HG02798 (cell line): ENCODE results near the gene SEL1L3.
A peak's percentile ranks its signal among the peaks of the same experiment; 100 is the strongest.

Experiments used
- ATAC-seq: cut with Tn5 transposase; IDR thresholded peaks from one replicate; pipeline ENCODE4 v1.9.1; 2021; ENCODE audit warnings: mild to moderate bottlenecking; ENCODE audit not compliant: unreplicated experiment, poor library complexity

Gene SEL1L3

GRCh38 chr4:25857403-25857802, 5.4 kb downstream of the SEL1L3 start:
- ATAC-seq = no peak

DNA sequence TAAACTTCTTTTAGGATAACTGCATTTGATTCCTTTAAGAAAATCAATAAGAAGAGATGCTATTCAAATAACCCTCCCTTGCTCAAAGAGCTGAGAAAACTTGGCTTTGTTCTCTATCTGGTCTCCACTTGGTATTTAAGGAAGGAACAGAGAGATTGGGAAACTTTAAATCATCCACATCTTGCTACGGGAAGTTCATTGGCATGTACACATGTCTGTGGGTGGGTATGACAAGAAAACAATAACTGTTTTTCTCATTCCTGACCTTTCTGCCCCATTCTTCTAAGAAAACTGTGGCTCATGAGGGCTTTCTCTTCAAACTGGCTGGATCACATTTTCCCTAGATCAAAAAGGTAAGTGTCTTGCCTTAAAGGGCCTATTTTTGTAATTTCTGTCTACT, 6.0 kb downstream of the SEL1L3 start:
- ATAC-seq = no peak

- ATAC-seq = no peak
These were observed 10.7 kb downstream of the SEL1L3 start for GRCh38 chr4:25852103-25852502.

DNA sequence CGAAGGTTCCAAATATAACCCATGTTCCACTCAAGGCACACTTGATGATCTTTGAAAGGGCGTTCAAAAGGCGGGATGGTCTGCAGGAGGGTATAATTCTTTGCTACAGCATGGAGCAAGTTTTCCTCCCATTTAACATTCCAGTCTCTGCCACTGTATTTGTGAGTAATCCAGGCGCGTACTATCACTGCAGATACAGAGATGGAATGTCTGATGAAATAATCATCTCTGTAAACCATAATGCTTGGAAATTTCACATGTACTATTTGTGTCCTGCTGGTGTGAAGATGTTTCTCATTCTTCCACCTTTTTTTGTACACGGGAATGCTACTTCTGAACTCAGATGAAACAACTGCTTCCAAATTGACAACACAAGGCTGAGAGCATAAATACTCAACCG, 15.5 kb downstream of the SEL1L3 start:
- ATAC-seq = no peak

GRCh38 chr4:25845841-25846653, 16.7 kb downstream of the SEL1L3 start:
- ATAC-seq = no peak

- no peak for ATAC-seq
These were observed 17.7 kb downstream of the SEL1L3 start for GRCh38 chr4:25844961-25845712.

DNA sequence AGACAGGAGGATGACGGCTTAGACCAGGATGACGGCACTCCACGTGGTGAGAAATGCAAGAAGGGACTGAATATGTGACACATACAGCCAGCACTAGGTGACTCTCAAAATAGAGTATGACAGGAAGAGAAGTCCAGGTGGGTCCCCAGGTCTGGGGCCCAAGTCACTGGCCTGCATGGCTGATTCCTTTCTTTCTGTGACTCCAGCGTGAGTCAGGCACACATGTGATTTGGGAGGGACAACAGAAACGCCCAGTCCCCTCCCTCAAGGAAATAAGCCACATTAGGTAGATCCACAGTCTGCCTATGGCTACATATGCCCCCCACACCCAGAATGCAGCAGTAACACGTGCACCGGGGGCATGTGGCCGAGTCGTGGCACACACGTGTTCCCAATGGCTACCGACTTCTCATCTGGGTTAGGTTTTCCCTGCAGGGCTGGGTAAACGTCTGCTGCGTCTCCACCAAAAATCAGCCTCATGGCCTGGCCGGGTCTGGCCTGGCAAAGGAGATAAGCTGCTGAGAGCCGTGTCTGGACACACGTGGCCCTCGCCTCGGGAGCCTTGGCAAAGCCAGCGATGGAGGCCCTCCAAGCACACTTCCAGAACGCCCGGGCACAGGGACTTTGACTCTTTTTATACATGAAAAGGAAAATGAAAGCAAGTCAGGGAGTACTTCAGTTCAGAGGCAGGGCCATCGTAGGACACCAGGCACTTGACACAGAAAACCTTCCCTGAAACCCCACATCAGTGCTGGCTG, 19.3 kb downstream of the SEL1L3 start:
- peak; percentile 69 for ATAC-seq

GRCh38 chr4:25842229-25842845, 20.5 kb downstream of the SEL1L3 start:
- ATAC-seq = peak; percentile 53

DNA sequence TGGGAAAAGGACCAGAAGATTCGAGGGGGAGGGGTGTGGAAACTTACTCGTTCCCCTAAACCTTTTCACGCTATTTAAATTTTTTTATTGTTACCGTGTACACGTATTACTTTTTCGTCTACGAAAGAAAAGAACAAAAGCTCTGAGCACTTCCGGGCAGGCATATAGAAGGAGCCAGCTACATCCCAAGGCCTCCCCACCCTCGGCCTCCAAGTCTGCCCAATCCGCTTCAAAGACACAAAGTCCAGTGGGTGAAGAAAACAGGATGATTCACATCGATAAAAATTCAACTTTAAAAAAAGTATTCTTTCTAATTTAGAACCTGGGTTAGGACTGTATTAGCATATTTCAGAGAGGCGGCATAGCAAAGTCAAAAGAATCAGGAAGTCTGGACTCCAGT, 23.1 kb downstream of the SEL1L3 start:
- ATAC-seq = no peak

GRCh38 chr4:25839233-25839632, 23.6 kb downstream of the SEL1L3 start:
- no peak for ATAC-seq

GRCh38 chr4:25838526-25838925, 24.3 kb downstream of the SEL1L3 start:
- no peak for ATAC-seq

DNA sequence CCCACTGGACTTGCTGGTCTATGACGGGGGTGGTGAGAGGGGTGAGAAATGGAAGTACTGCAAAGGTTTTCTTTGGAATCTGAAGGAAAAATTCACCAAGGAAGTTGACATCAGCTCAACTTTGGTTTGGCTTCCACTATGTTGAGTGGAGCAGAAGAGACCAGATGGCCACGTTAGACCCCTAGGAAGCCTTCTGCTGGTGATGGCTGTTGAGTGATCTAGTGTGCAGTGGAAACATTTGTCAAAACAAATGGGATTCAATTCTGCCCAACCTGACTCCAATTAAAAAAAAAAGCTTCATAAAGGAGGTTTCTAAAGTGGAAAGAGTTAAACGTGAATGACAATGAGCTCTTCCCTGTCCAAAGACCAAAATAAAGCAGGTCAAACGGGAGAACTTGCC, 25.7 kb downstream of the SEL1L3 start:
- ATAC-seq = no peak

DNA sequence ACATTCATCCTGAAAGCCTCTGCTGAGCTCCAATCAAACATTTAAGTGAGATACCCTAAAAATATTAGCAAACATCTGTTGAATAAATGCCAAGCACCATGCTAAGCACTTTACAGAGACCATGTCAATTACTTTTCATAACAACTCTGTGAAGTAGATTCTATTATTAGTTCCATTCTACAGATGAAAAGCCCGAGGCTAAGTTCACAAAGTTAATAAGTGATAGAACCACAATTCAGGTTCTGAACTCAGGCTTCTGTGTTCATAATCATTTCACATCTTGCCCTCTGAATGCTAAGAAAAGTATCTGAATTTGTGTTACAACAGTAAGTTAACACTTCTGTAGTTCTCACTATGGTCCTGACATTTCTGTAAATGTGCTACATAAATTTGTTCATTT, 27.4 kb downstream of the SEL1L3 start:
- peak; percentile 41 for ATAC-seq

- ATAC-seq = no peak
These were observed 28.2 kb downstream of the SEL1L3 start for GRCh38 chr4:25834411-25835107.

GRCh38 chr4:25830548-25830947, 32.2 kb downstream of the SEL1L3 start:
- no peak for ATAC-seq

DNA sequence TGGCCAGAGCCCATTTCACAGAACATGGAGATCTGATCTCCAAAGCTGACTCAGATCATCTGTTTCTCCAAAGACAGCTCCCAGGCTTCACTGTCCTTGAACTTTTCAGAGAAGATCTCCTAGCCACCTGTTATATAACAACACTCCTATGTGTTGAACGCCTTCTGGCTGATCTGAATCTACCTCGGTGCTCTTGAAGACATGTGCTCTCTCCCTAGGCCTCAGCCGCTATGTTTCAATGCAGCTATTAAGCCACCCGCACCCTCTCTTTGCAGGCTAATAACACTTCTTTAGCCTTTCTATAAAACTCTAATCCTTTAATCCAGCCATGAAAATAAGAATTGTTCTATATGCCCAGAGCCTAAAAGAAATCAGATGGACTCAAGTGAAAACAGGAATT, 34.9 kb downstream of the SEL1L3 start:
- ATAC-seq = no peak

GRCh38 chr4:25827373-25827772, 35.4 kb downstream of the SEL1L3 start:
- ATAC-seq = no peak

GRCh38 chr4:25826074-25826752, 36.6 kb downstream of the SEL1L3 start:
- ATAC-seq = no peak

- ATAC-seq = no peak
These were observed 39.2 kb downstream of the SEL1L3 start for GRCh38 chr4:25823632-25824031.
